ENCODE results near the gene LRFN4.

DNA sequence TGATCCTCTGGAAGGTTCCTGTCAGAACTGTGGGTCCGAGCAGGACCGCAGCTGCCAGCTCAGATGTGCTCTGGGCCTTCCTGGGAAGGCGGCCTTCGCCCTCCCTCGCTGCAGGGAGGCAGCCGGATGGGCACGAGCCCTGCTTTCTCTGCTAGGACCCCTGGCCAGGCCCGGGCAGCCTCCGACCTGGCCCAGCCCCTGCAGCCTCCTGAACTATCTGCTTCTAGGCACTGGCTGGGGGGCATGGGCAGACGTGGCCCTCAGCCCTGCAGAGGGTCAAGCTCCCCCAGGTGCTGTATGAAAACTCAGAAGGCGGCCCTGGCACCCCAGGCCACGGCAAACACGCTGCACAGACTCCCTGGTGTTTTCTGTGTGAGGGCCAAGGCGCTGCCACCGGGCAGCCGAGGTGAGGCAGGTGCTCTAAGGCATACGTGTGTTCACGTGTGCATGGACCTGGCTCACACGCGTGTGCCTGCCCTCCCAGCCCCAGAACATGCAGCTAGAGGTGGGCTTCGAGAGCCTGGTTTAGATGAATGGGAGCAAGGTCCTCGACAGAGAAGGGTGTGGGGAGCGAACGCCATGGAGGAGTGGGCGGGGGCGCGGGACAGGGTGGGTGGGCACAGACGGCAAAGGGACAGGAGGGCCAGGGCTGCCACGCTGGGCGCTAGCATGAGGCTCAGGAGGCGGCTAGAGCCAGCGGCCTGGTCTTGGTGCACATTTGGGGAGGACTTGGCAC is 4.3 kb downstream of the LRFN4 start:
- TF ChIP-seq, protein P1, sequence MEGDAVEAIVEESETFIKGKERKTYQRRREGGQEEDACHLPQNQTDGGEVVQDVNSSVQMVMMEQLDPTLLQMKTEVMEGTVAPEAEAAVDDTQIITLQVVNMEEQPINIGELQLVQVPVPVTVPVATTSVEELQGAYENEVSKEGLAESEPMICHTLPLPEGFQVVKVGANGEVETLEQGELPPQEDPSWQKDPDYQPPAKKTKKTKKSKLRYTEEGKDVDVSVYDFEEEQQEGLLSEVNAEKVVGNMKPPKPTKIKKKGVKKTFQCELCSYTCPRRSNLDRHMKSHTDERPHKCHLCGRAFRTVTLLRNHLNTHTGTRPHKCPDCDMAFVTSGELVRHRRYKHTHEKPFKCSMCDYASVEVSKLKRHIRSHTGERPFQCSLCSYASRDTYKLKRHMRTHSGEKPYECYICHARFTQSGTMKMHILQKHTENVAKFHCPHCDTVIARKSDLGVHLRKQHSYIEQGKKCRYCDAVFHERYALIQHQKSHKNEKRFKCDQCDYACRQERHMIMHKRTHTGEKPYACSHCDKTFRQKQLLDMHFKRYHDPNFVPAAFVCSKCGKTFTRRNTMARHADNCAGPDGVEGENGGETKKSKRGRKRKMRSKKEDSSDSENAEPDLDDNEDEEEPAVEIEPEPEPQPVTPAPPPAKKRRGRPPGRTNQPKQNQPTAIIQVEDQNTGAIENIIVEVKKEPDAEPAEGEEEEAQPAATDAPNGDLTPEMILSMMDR (IDR thresholded peaks at IDR 0.05; ENCODE audit: insufficient read depth, low read depth, low read length): no peak
- TF ChIP-seq EZH2 (IDR thresholded peaks at IDR 0.05; ENCODE audit: insufficient read depth, low read length): no peak

All from astrocyte (in vitro differentiated cells and primary cell).